RWPE2 (cell line): ENCODE results near the gene CELF2.

Source experiments
- ATAC-seq: fragments of 200-7000 bp; cut with Tn5 transposase; 3 replicates; pipeline ENCODE4 v1.9.1; 2021; ENCODE audit warnings: low read depth
- DNase-seq: peaks from one replicate; pipeline ENCODE4 v3.0.0-alpha.2; 2020; ENCODE audit warnings: low spot score
- H3K27ac ChIP-seq: fragments of 450-650 bp; 2 replicates; pipeline ENCODE4 v1.5.1; 2017; ENCODE audit warnings: mild to moderate bottlenecking; ENCODE audit not compliant: poor library complexity, severe bottlenecking
- H3K27me3 ChIP-seq: fragments of 250-450 bp; sonication (Bioruptor Pico); 2 replicates; pipeline ENCODE4 v1.5.1; 2021; ENCODE audit warnings: mild to moderate bottlenecking, moderate library complexity; ENCODE audit not compliant: insufficient read depth, poor library complexity, severe bottlenecking
- H3K36me3 ChIP-seq: fragments of 250-450 bp; sonication (Bioruptor Pico); 2 replicates; pipeline ENCODE4 v1.5.1; 2020; ENCODE audit warnings: low read depth, mild to moderate bottlenecking, moderate library complexity
- H3K4me1 ChIP-seq: fragments of 250-450 bp; sonication (Bioruptor Pico); 2 replicates; pipeline ENCODE4 v1.5.1; 2021; ENCODE audit warnings: mild to moderate bottlenecking, moderate library complexity; ENCODE audit not compliant: insufficient read depth, poor library complexity, severe bottlenecking
- H3K4me3 ChIP-seq: fragments of 250-450 bp; sonication (Bioruptor Pico); 2 replicates; pipeline ENCODE4 v1.5.1; 2021; ENCODE audit warnings: mild to moderate bottlenecking, moderate library complexity; ENCODE audit not compliant: severe bottlenecking
- H3K9me3 ChIP-seq: fragments of 250-450 bp; sonication (Bioruptor Pico); 2 replicates; pipeline ENCODE4 v1.5.1; 2021; ENCODE audit warnings: mild to moderate bottlenecking, moderate library complexity; ENCODE audit not compliant: severe bottlenecking
- CTCF ChIP-seq: fragments of 450-650 bp; IDR thresholded peaks from one replicate; pipeline ENCODE4 v1.5.1; 2017; ENCODE audit warnings: mild to moderate bottlenecking, moderate library complexity; ENCODE audit not compliant: poor library complexity, severe bottlenecking

Gene CELF2

GRCh38 chr10:10989669-10990068 lies 28.0 kb upstream of the CELF2 start:
- no peaks in the 10 kb centered on the region for H3K36me3 ChIP-seq
- ATAC-seq (no peak), DNase-seq (no peak)
- no peak overlapping the region for H3K4me3 ChIP-seq
- no peaks in the 10 kb centered on the region for H3K9me3 ChIP-seq
- no peaks in the 10 kb centered on the region for H3K4me1 ChIP-seq
- no peaks in the 10 kb centered on the region for H3K27me3 ChIP-seq
- no peak overlapping the region for H3K27ac ChIP-seq
- TF ChIP-seq CTCF, result no peak

GRCh38 chr10:10991144-10991543 lies 26.5 kb upstream of the CELF2 start:
- DNase-seq (no peak), ATAC-seq (no peak)
- Histone ChIP-seq H3K27ac (no peak overlapping the region), H3K4me1 (no peaks in the 10 kb centered on the region), H3K9me3 (no peaks in the 10 kb centered on the region), H3K4me3 (no peak overlapping the region), H3K27me3 (no peaks in the 10 kb centered on the region), H3K36me3 (no peaks in the 10 kb centered on the region)
- TF ChIP-seq CTCF, result no peak

- no peaks in the 10 kb centered on the region for H3K4me1 ChIP-seq
- no peak overlapping the region for H3K27ac ChIP-seq
- no peak for ATAC-seq
- no peaks in the 10 kb centered on the region for H3K27me3 ChIP-seq
- no peak overlapping the region for H3K4me3 ChIP-seq
- H3K36me3 ChIP-seq, result no peaks in the 10 kb centered on the region
- no peaks in the 10 kb centered on the region for H3K9me3 ChIP-seq
- no peak for TF ChIP-seq CTCF
- no peak for DNase-seq
Observed at GRCh38 chr10:10992072-10992471, 25.6 kb upstream of the CELF2 start.

GRCh38 chr10:10992961-10993714 lies 24.5 kb upstream of the CELF2 start:
- Histone ChIP-seq H3K36me3 (no peaks in the 10 kb centered on the region), H3K27ac (no peak overlapping the region), H3K27me3 (no peaks in the 10 kb centered on the region), H3K4me3 (no peak overlapping the region), H3K9me3 (no peaks in the 10 kb centered on the region), H3K4me1 (no peaks in the 10 kb centered on the region)
- no peak for ATAC-seq
- no peak for DNase-seq
- no peak for TF ChIP-seq CTCF

GRCh38 chr10:10993785-10994184 lies 23.9 kb upstream of the CELF2 start:
- no peak for TF ChIP-seq CTCF
- H3K4me3 ChIP-seq, result no peak overlapping the region
- no peaks in the 10 kb centered on the region for H3K9me3 ChIP-seq
- no peaks in the 10 kb centered on the region for H3K27me3 ChIP-seq
- no peaks in the 10 kb centered on the region for H3K36me3 ChIP-seq
- H3K27ac ChIP-seq, result no peak overlapping the region
- ATAC-seq (no peak), DNase-seq (no peak)
- H3K4me1 ChIP-seq, result no peaks in the 10 kb centered on the region
